Medulla oblongata (tissue), 1 donor: Measurements from ENCODE around the gene CTBP2.

ENCODE experiments used
- DNase-seq: peaks from one replicate; pipeline ENCODE4 v3.0.0-alpha.2; 2015; ENCODE audit errors: extremely low spot score

Gene CTBP2

DNA sequence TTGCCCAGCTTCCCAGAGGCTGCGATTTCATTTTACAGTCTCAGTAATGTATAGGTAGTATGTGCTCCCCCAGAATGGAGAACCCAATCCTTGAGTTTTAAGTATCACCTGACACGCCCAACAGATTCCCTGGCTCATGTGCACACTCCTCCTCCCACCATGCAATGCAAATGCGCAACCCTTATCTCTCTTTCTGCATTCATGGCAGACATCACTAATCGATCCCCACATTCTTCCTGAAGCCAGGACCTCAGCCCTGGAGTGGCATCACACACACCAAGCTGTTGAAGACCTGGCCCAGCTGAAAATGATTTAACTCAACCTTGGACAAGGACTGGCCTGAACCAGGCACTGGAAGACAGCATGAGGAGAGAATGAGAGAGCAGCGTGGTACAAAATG lies 150.0 kb downstream of the CTBP2 start:
- DNase-seq = no peak

DNA sequence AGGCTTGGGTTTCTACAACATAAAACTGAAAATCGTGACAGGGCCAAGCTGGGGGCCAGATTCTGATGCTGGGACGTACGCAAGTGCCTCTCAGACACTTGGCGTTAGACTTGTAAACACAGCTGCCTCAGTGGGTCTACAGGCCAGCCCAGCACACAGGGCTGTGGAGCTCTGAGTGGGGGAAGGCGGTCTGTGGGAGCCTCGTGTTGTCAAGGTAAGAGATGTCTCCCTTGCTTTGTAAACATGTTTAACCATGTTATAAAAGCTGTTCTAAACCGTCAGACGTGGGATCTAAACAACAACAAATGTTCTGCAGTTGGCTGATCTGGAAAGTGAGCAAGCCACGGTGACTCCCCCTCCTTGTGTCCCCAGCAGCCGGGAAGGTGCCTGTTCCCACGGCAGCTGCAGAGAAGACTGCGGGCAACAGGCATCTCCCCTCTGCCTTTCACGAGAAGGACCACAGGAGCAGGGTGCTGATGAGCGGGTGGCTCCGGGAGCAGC lies 150.7 kb downstream of the CTBP2 start:
- DNase-seq = peak; percentile 38

DNA sequence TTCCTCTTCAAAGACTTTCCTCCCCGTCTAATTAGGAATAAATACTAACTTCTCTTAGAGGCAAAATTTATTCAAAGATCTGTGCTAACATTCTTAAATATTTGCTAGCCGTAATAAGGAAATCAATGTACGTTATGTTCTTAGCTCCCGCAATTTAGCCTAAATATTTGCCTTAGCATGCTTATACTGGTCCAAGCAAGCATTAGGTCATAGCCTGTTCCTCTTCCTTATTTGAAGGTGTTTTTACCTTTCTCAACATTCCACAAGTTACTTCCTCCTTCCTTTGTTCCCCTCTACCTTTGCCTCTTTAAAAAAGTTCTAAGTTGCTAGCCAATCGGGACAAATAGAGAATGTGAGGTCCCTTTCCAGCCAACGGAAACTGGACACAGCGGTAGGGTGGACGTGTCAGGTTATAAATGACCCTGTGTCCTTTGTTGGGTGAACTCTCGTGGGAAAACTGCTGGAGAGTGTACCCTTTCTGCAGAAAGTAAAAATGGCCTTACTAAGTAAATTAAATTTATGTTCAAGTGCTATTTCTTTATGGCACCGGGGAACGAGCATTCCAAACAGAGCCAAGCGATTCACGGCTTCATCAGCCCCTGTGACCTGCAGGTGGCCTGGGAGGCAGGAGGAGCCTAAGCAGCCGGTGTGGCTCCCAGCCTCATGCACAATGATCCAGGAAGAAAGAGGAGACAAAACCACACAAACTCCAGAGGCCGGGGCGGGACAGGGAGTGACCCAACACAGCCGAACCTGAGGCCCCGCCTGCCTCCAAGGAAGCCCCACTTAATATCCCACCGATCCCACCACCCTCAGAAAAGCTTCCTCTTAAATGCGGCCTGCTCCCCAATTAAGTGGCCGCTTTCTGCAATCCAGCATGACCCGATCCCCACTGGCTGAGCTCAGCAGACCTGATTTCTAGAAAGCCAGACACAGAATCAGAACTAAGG lies 151.4 kb downstream of the CTBP2 start:
- no peak for DNase-seq

DNA sequence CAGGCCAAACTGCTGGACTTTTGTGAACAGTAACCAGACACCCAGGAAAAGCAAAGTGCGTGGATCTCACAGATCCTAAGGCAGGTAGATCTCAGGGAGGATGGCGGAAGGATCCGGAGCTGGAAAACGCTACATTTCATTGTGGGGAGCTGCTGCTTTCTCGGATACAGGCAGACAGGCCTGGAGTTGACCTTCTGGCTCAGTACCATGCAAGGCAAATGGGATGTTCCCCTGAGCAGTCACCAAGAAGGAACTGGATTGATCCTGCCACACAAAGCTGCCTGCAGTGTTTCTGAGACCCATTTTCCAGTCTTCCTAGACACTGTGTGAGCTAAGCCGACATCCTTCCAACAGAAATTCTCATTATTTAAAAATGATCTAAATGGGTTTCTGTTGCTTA lies 152.9 kb downstream of the CTBP2 start:
- DNase-seq = peak; percentile 63

DNA sequence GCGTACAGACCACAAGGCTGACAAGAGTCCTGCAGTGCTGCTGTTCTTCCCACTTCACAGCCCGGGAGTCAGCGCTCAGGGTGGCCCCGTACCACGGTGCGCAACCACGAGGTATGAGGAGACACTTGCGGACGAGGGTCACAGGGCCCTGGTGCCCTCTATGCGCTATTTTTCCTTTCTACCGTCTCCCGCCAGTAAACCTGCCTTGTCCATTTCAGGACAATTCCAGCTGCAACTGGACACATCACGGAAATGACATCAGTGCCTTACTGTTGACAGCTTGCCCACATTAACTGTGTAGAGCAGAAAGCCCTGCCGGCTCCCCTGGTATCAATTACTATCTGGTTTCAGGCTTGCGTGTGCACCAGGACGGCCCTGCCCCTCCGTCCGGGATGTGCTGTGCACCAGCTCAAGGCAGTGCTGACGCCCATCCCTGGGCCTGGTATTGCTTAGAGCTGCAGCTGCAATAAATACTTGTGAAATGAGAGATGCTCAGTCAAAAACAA lies 153.4 kb downstream of the CTBP2 start:
- DNase-seq = peak; percentile 74

DNA sequence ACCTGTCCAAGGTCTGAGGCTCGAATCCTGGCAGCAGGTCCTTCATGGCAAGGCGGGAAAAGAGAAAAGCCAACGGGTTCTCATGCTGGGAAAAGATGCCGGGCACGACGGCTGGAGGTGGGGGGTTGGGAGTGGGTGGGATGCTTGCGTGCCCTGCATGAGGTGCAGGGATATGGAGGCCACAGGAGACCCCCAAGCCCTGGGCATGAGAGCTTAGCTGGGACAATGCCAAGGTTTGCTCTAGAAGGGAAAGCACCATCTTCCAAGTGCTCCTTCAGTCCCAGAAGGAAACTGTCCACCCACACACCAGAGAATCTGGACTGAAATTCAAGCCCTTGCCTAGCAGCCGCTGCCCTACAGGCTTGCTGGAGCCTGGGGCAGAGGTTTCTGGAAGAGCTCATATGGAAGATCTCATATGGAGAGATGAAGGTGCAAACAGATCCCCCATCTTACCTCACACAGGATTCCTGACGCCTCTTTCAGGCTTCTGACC lies 154.1 kb downstream of the CTBP2 start:
- DNase-seq = no peak

DNA sequence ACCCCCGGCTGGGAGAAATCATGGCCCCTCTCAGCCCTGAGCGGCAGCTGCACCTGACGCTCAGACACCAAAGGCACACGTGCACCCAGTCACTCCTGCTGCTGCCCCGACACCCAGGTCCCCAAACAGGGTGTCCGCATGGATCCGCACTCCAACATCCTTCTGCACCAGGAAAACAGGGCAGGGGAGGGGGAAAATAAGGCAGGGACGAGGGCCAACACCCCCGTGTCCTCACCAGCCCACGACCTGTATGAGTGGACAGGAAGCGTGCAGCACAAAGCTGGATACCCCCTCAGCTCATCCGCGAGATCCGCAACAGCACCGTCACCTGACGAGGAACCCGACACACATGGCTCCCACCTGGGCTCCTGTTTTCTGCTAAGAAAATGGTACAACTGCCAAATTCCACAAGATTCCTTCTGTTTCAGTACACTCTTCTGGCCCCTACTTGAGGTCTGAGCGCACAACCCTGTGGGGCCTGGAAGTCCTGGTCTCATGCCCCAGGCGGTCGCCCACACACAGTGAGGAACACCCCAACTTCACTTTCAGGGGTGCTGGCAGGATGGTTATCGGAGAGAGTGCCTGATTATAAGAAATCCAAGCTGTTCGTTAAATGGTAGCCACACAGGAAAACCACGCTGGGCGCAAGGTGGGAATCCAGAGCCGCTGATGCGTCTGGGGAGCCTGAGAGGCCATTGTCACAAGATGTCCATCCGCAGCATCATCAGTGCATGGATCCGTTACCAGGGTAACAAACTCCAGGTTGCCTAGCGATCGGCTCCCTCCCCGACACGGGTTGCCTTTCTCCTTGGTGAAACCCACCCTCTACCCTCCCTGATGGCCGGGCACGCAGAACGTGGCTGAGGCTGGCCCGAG lies 154.8 kb downstream of the CTBP2 start:
- no peak for DNase-seq

DNA sequence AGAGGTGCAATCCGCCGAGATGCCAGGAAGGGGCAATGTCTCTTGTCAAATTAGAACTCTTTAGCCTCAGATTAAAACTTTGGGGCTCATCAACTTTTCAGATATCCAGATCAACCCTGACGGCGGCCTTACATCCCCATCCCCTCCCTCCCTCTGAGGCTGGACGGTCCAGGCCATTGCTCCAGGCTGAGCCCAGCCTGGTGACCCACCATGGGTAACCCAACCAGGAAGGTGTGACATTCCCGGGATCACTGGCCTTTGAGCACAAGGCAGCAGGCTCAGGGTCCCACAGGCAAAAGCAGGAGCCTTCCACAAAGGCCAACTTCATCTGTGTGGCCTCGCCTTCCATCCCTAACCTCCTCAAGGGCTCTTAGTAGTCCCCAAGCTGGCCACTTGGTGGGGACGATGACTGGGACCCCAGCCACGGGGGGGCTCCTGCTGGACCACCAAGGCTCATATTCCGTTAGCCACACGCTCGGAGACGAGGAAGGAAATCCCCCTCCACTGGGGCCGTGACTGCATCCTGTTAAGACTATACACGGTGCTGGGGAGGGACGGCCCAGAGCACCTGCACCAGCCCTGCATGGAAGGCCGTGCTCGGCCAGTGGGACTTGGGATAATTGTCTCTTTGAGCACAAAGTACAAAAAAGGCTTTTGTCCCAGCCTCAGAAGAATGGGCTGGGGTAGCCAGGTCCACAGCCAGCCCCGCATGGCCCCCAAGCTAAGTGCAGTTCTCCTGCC lies 155.6 kb downstream of the CTBP2 start:
- no peak for DNase-seq

DNA sequence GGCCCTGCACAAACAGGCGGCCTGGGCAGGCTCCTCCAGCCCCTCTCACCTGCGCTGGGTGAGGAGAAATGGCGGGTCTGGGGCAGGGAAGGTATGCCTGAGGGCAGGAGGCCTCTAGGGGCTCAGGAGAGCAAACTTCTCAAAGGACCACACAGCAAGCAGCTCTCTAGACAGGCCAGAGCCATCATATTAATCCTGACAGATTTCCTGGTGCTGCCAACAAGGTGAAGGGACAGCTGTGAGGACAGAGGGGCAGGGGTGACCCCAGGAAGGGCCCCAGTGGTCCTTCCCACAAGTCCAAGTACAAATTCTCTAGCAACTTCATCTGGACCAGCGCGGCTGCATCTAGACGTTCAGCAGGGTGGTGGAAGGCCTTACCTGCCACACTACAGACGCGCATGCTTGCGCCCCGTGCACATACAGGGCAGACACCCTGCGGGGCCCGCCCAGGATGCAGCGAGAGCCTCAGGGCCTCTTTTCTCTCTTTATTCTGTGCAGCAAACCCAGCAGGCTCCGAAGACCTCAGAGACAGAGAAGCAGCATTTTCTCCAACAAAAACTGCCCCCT lies 156.4 kb downstream of the CTBP2 start:
- no peak for DNase-seq

DNA sequence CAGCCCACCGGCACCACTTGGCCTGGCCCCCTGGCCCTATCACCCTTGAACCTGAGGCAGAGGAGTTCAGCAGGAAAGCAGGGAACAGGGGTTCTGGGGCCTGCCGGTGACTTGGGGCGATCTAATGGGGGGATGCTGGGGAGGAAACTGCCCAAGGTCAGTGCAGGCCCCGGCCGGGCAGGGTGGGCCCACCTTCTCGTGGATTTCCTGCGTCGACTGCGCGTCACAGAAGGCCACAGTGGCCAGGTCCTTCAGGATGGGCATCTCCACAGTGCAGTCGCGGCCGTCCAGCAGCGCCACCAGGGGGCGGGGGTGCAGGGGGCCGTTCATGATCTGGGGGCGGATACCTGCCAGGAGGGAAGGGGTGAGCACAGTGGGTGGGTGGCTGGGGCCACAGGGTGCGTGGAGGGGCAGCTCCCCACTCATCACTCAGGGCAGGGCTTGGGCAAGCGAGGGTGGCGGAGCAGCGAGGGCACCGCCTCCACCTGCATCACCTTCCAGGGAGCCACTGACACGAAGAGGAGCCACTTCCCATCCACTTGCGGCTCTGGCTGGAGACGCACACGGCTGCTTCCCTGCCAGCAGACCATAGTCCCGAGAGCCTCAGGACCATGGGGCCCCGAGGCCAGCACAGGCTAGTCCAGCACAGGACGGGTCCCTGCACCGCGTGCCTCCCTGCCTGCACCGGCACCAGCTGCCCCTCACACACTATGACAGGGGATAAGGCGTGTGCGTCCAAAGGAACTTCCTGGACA lies 157.0 kb downstream of the CTBP2 start:
- DNase-seq = no peak

DNA sequence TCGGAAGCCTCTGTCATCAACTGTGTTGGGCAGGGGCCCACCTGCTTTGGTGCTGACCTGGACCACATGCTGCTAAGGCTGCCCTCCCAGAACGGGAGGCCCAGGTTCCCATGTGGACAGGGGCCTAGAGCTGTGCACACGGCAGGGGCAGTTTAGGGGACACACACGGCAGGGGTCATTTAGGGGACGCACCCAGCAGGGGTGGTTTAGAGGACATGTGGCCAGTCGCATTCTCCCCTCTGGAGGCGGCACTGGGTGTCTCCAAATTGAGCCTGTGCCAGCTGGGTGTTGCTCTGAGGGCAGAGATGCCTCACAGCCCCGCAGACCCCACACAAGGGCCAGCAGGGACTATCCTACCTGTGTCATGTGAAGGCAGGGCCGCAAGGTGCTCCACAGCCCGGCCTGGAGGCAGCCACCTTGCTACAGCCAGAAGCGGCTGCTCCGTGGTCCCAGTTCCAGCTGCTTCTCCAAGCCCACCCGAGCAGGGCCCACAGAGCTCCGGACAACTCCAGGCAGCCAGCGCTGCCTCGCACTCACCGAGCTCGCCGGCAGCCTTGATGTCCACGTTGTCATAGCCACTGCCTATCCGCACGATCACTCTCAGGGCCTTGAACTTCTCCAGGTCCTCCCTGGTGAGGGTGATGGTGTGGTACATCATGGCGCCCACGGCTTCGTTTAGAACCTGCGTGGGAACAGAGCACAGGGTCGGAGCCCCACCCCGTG lies 157.8 kb downstream of the CTBP2 start:
- no peak for DNase-seq

DNA sequence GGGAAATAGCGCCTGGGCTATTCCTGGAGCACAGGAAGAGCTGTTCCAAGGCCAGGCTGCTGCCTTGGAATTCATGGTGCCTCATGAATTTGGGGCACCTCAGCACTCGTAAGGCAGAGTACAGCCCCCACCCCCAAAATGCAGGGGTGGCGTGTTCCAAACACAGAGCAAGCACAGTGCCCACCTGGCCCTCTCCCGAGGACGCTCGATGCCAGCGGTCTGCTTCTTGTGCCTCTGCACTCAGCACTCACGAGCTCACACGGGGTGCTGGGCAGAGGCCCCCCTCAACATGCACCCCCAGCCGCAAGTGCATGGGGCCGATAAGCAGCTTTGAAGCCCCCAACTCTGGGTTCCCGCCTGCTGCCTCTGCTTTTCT lies 158.3 kb downstream of the CTBP2 start:
- DNase-seq = no peak

DNA sequence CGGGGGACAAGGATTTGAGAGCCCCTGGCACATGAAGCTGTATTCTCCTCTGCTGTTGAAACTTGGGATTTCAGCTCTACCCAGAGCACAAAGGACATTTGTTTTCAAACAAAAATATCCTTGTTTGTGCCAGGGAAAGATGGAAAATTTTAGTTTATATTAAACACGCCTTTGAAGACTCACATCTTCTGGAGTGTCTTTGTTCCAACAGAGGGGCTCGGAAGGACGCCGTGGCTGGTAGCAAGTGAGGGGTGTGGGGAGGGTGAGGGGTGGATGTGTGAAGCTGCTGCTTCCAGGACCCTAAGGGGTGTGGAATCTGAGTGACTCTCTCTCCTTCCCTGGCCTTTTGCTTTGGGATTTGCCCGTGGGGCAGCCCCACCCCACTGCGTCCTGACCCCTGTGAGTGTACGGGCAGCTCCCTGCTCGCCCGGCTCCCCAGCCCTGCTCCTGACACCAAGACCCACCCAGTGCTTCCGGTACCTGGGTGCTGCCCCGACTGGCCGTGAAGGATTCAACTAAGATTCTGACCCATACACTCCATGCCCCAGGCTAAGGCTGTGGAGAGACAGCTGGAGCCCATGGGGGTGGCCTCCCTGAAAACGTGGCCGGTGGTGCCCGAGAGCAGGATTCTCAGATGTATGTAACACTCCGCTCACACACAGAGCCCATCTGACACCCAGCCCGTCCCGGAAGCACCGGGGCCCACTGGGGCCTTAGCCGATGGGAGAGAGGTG lies 158.9 kb downstream of the CTBP2 start:
- DNase-seq = peak; percentile 75

DNA sequence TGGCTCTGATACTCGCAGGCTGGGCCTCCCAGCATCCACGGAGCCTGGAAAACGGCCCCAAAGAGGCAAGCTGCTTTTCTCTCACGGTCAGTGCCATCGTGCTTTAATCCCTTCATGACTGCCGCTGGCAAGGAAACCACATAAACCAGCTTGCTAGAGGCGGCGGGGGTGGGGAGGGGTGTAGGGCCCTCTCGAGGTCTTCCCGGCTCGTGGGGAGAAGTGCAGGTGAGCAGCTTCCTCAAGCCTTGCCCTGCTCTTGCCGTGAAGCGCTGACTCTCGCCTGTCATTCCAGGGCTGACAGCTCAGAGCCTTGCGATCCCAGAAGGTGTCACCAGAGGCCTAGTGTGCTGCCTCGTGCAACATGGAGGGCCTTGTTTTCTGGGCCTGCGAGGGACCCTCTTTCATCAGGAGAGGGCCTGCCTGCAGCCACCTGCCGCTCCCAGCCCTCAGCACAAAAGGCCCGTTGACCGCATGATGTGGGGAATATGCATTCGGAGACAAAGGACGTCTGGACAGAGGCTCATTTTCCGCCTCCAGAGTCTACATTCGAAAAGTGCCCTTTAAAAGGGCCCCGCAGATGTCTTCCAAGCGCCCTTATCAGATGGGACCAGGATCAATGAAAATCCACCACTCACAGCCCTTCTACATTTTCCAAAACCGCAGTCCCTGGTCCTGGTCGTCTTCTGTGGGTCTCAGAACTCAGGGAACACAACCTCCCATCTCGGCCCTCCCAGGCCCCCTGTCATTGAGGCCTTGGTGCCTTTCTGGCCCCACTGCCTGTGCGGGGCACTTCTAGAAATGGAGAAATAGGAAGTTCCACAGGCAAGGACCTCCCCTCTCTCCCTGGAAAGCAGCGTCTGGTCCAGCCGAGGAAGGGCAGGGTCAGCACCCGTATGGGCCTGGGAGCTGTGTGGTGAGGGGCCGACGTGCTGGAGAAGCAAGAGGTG lies 159.7 kb downstream of the CTBP2 start:
- DNase-seq = peak; percentile 62

DNA sequence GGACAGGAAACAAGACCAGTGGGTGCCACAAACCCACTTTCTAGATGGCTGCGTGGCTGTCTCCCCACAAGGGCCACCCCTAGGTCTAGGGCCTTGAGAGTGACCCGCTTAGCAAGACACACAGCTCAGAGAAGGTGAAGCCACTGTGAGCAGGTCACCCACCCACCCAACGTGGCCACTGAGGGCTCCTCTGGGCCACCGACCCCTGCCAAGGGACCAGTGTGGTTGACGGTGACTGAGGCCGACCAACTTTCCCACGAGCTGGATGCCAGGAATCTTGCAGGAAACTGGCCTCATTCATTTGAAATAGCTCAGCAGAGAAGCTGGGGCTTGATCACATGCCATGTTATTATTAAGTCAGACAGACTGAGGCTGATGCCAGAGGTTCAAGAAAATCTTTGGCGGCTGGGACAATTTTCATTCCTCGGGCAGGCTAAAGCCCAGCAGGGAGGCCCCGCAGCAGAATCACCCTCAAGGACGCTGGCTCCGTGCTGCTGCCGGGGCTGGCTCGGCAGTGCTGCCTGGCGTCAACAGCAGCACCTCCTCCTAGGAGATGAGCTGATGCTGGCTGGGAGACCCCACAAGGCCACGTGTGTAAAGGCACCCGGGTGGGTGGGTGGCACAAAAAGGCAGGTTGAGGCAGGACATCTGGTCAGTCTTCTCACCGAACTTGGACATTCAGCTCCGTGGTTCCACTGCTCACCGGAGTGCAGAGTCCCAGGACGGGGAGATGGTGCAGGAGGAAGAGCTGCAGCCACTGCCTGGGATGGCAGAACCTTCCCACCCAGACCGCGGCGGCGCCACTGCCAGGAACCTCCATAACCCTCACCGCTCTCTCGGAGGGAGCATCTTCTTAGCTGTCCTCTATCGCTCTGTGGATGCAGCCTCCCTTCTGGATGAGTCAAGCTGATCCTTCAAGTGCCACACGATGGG lies 160.7 kb downstream of the CTBP2 start:
- DNase-seq = peak; percentile 70

DNA sequence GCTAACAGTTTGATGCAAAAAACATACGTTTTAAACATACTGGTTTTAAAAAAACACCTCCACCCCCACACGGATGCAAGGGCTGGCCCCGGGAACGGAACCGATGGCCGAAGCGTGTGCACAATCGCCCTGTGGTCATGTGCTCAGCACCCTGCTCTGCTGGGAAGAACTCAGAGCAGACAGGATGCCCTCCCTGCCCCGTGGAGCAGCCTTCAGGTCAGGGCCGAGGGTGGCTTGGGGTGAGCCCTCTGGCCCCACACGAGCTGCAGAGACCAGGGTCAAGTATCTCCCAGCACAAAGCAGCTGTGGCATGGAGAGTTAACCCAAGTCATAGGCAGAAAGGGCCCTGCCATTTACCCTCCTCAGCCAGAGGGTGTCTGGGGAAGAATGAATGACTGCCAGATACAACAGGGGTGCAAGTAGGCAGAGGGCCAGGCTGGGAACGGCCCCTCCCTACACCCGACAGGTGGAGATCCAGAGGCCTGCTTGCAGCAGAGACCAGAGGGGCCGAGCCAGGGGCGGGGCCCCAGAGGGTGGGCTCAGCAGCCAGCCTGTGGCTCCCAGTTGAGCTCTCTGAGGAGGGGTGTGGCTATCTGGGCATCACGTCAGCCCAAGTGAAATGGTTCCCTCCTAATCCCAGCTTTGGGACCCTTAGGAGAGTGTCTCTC lies 161.6 kb downstream of the CTBP2 start:
- DNase-seq = no peak
